Duodenal mucosa (tissue), 2 donors: ENCODE data around the gene IGF2BP2.
"Not testable (repeated sequence)": the region's sequence is repeated elsewhere in the genome, so short reads cannot be mapped to it uniquely, and the experiment has no call there.

Experiments used
- H3K27ac ChIP-seq: one replicate; pipeline ENCODE4 v1.7.0; 2013; ENCODE audit warnings: low read depth, low read length
- H3K27me3 ChIP-seq, 2 donors: one replicate each; pipeline ENCODE4 v1.7.0; 2013; ENCODE audit warnings: low read length in 2 of 2, control low read depth in 1 of 2; ENCODE audit not compliant: insufficient read depth in 2 of 2, control insufficient read depth in 1 of 2
- H3K36me3 ChIP-seq, 2 donors: one replicate each; pipeline ENCODE4 v1.7.0; 2013; ENCODE audit warnings: low read length in 2 of 2, control low read depth in 1 of 2; ENCODE audit not compliant: insufficient read depth in 2 of 2, control insufficient read depth in 1 of 2
- H3K4me1 ChIP-seq, 2 donors: one replicate each; pipeline ENCODE4 v1.7.0; 2013; ENCODE audit warnings: low read length in 2 of 2, control low read depth in 1 of 2; ENCODE audit not compliant: insufficient read depth in 2 of 2, control insufficient read depth in 1 of 2
- H3K4me3 ChIP-seq, 2 donors: one replicate each; pipeline ENCODE4 v1.7.0; 2013; ENCODE audit warnings: low read length in 2 of 2, low read depth in 1 of 2
- H3K9ac ChIP-seq, 2 donors: one replicate each; pipeline ENCODE4 v1.7.0; 2013; ENCODE audit warnings: low read length in 2 of 2, low read depth in 1 of 2
- H3K9me3 ChIP-seq, 2 donors: one replicate each; pipeline ENCODE4 v1.7.0; 2013; ENCODE audit warnings: low read length in 2 of 2, control low read depth in 1 of 2; ENCODE audit not compliant: control insufficient read depth in 1 of 2

IGF2BP2 gene

GRCh38 chr3:185807445-185808068 is 17.3 kb downstream of the IGF2BP2 start:
- no peak overlapping the region for H3K27ac ChIP-seq
- H3K4me3 ChIP-seq: no peak overlapping the region
- no peaks in the 10 kb centered on the region for H3K36me3 ChIP-seq
- no peaks in the 10 kb centered on the region for H3K27me3 ChIP-seq
- no peak overlapping the region for H3K9ac ChIP-seq
- H3K9me3 ChIP-seq: no peaks in the 10 kb centered on the region
- no peaks in the 10 kb centered on the region for H3K4me1 ChIP-seq

GRCh38 chr3:185798831-185799110 is 26.1 kb downstream of the IGF2BP2 start:
- not testable (repeated sequence) for H3K27ac ChIP-seq, H3K27me3 ChIP-seq, H3K4me3 ChIP-seq, H3K36me3 ChIP-seq, H3K9ac ChIP-seq, H3K9me3 ChIP-seq
- H3K4me1 ChIP-seq: peaks cover 9 to 16% of the 10 kb centered on the region in 2 donors

DNA sequence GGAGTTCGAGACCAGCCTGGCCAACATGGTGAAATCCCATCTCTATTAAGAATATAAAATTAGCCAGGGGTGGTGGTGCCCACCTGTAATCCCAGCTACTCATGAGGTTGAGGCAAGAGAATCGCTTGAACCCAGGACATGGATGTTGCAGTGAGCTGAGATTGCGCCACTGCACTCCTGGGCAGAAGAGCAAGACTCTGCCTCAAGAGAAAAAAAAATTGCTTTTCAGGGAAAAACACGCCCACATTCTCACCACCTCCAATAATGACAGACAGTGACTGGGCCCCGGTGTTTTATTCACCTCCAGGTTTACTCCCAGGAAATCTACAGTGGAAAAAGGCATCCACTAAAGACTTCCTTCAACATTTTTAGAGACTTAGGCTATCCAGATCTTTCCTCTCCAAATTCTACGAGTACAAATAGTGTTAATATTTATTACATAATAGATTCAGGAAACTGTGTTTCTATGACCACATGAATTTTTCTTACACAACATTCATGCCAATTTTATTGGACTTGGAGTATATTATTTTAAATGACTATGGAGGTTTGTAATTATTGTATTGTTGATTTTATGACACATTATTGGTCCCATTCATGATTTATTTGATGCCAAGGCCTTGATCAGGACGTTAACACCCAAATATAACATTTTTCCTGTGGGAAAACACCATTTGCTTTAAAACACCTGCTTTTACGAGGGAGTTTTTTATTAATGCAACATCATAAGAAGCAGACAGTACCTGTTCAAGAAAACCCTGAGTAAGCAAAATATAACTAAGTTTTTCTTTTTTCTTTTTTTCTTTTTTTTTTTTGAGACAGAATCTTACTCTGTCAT is 26.6 kb downstream of the IGF2BP2 start:
- peaks cover 9 to 16% of the 10 kb centered on the region in 2 donors for H3K4me1 ChIP-seq
- H3K9me3 ChIP-seq: no peaks in the 10 kb centered on the region
- no peak overlapping the region for H3K9ac ChIP-seq
- no peak overlapping the region for H3K4me3 ChIP-seq
- H3K27ac ChIP-seq: no peak overlapping the region
- no peaks in the 10 kb centered on the region for H3K36me3 ChIP-seq
- H3K27me3 ChIP-seq: no peaks in the 10 kb centered on the region

DNA sequence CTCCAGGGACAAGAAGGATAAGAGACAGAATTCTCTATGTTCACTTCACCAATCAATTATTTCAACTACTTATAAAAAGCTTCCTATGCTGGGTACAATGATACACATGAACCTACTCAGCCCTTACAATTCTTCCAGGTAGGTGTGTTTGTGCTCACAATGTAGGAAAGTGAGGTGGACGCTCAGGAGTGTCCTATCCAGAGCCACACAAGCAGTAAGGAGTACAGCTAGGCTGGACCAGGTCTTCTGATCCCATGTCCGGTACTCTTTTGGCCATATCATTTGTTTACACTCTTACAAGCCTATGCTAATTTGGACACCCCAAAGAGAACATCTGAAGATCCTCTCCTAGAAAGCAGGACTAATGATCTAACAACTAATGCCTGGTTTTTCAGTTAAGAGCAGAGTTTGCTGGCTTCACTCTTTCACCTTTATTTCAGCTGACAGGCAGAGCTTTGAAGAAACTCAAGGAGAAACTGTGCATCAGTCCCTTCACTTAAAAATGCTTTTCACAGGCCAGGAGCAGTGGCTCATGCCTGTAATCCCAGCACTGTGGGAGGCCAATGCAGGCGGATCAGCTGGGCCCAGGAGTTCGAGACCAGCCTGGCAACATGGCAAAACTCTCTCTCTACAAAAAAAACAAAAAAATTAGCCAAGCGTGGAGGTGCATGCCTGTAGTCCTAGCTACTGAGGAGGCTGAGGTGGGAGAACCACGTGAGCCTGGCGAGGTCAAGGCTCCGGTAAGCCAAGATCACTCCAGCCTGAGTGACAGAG is 27.5 kb downstream of the IGF2BP2 start:
- Histone ChIP-seq H3K9ac (no peak overlapping the region), H3K27me3 (no peaks in the 10 kb centered on the region), H3K27ac (no peak overlapping the region)

GRCh38 chr3:185796431-185797107 is 28.3 kb downstream of the IGF2BP2 start:
- H3K9me3 ChIP-seq: no peaks in the 10 kb centered on the region
- no peak overlapping the region for H3K9ac ChIP-seq
- no peaks in the 10 kb centered on the region for H3K36me3 ChIP-seq
- no peaks in the 10 kb centered on the region for H3K27me3 ChIP-seq
- no peak overlapping the region for H3K27ac ChIP-seq
- H3K4me1 ChIP-seq: peaks cover 9 to 16% of the 10 kb centered on the region in 2 donors
- no peak overlapping the region for H3K4me3 ChIP-seq

More for the DNA sequence above, 27.5 kb downstream of the IGF2BP2 start:
- H3K4me1 ChIP-seq: peaks cover 9 to 16% of the 10 kb centered on the region in 2 donors
- no peaks in the 10 kb centered on the region for H3K9me3 ChIP-seq
- no peaks in the 10 kb centered on the region for H3K36me3 ChIP-seq
- H3K4me3 ChIP-seq: no peak overlapping the region

DNA sequence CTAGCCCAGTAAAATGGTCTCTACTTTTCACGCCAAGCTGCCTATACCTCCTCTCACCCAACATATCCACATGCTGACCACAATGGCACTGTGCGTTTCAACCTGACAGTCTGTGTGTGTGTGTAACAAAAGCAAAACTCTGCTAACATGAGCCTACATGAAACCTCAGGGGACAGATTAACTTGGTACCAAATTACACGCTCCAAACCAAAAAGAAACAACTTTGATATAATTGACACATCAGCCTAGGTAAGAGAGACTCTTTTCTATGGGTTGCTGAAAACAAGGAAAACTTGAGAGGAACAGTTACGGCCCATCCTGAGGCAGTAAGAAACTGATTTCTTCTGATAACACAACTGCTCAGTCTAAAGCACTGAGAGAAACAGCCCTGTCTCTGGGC is 31.5 kb downstream of the IGF2BP2 start:
- Histone ChIP-seq H3K36me3 (no peaks in the 10 kb centered on the region), H3K4me3 (no peak overlapping the region), H3K4me1 (peaks cover 9 to 16% of the 10 kb centered on the region in 2 donors), H3K9me3 (no peaks in the 10 kb centered on the region), H3K27ac (no peak overlapping the region), H3K27me3 (no peaks in the 10 kb centered on the region), H3K9ac (no peak overlapping the region)

DNA sequence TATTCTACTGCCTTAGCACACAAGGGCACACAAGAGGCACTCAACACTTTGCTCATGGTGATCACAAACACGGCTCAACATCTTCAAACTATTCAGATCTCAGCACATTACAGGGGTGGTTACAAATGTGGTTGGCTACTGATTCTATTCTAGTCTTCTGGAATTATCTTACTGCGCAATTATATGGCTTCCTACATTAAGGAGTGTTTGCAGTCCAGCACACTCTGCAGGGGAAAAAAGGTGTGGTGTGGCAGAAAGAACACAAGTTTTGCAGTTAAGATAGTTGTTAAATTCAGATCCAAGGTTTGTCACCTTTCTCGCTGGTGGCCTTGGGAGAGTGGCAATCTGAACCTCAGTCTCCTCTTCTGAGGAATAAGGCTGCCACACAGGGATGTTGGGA is 31.9 kb downstream of the IGF2BP2 start:
- Histone ChIP-seq H3K9ac (no peak overlapping the region), H3K9me3 (no peaks in the 10 kb centered on the region)

GRCh38 chr3:185789891-185790830 is 34.7 kb downstream of the IGF2BP2 start:
- Histone ChIP-seq H3K4me3 (no peak overlapping the region), H3K27ac (no peak overlapping the region), H3K9ac (no peak overlapping the region), H3K27me3 (no peaks in the 10 kb centered on the region), H3K9me3 (no peaks in the 10 kb centered on the region), H3K36me3 (no peaks in the 10 kb centered on the region), H3K4me1 (no peaks in the 10 kb centered on the region)

More for the DNA sequence above, 31.9 kb downstream of the IGF2BP2 start:
- H3K27me3 ChIP-seq: no peaks in the 10 kb centered on the region
- no peak overlapping the region for H3K4me3 ChIP-seq
- H3K36me3 ChIP-seq: no peaks in the 10 kb centered on the region
- H3K27ac ChIP-seq: no peak overlapping the region
- peaks cover 9 to 16% of the 10 kb centered on the region in 2 donors for H3K4me1 ChIP-seq

DNA sequence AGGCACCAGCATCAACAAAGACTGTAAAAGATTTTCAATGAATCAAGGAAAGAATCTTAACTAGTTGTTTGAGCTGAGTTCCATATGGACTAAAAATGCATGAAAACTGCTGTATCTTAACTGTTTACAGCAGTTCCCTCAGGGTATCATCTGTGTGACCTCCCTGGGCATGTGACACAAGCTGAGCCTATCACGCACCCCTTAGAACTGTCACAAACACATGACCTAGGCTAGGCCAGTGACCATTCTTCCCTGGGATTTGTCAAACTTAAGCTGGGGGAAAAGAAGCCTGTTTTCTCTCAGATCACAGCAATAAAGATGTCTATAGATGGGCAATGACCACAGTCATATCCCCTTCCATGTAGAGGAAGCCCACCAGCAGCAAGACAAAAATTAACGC is 35.7 kb downstream of the IGF2BP2 start:
- Histone ChIP-seq H3K36me3 (no peaks in the 10 kb centered on the region), H3K9ac (no peak overlapping the region), H3K27ac (no peak overlapping the region)

More for the DNA sequence above, 35.7 kb downstream of the IGF2BP2 start:
- no peaks in the 10 kb centered on the region for H3K9me3 ChIP-seq
- no peaks in the 10 kb centered on the region for H3K27me3 ChIP-seq
- no peak overlapping the region for H3K4me3 ChIP-seq
- no peaks in the 10 kb centered on the region for H3K4me1 ChIP-seq
